GM19099 (cell line): ENCODE results near the gene CRCP.

Experiments
- POLR2A ChIP-seq: IDR thresholded peaks from 3 replicates; pipeline ENCODE4 v1.6.1; 2011; ENCODE audit warnings: low read depth; ENCODE audit not compliant: insufficient read length; ENCODE audit errors: extremely low read depth

The CRCP gene

GRCh38 chr7:66146701-66147100 is 32.1 kb downstream of the CRCP start:
- TF ChIP-seq POLR2A, result no peak

DNA sequence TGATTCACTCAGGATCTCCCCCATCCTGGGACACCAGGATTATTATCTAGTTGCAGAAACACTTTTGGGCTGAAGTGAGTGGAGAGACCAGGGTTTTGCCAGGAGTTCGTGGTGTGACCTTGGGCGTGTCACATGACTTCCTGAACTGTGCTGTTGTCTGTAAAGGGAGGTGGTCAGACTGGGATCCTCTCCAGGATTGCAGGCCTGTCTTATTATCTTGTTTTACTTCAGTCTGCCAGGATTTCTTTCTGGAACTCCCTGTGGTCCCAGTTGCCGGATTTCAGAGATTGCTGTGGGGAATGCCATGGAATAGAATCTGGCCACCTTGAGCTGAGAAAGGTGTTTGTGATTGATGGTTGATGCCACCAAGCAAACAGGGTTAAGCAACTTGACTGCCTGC is 35.8 kb downstream of the CRCP start:
- TF ChIP-seq POLR2A, result no peak

GRCh38 chr7:66152371-66153191 is 37.9 kb downstream of the CRCP start:
- no peak for TF ChIP-seq POLR2A

- TF ChIP-seq POLR2A, result no peak
Observed at GRCh38 chr7:66153691-66154090, 39.0 kb downstream of the CRCP start.

DNA sequence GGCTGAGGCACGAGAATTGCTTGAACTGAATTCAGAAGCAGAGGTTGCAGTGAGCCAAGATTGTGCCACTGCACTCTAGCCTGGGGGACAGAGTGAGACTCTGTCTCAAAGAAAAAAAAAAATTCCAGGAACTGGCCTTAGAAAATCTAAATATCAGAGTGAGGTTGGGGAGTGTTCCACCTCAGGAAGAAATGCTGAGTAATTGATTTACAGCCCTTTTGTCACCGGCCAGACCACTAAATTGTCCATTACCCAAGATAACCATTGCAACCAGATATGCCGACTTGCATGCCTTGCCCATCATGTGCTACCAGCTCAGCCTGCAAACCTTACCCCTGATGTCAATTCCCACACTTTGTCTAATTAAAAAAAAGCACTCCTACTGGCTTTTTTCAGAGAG is 42.4 kb downstream of the CRCP start:
- TF ChIP-seq POLR2A, result no peak

DNA sequence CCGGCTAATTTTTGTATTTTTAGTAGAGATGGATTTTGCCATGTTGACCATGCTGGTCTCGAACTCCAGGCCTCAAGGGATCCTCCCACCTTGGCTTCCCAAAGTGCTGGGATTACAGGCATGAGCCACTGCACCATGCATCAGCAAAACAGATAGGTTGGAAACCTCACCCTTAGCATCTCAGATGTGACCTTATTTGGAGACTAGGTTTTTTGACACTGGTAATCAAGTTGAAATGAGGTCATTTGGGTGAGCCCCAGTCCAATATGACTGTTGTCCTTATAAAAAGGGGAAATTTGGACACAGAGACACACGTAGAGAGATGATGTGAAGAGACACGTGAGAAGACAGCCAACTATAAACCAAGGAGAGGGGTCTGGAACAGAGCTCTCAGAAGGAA is 48.0 kb downstream of the CRCP start:
- TF ChIP-seq POLR2A, result no peak

GRCh38 chr7:66163186-66163610 is 48.6 kb downstream of the CRCP start:
- no peak for TF ChIP-seq POLR2A

DNA sequence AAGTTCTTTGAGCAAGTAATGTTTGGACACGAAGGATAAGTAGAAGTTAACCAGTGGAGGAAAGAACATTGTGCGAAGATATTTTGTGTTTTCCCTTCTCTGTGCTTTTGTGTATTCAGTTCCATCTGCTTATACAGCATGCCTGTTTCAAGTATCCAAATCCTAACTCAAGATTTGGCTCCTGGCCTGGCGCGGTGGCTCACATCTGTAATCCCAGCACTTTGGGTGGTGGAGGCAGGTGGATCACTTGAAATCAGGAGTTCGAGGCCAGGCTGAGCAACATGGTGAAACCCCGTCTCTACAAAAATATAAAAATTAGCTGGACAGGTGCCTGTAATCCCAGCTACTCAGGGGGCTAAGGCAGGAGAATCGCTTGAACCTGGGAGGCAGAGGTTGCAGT is 49.7 kb downstream of the CRCP start:
- no peak for TF ChIP-seq POLR2A

GRCh38 chr7:66167773-66168387 is 53.2 kb downstream of the CRCP start:
- TF ChIP-seq POLR2A, result no peak

DNA sequence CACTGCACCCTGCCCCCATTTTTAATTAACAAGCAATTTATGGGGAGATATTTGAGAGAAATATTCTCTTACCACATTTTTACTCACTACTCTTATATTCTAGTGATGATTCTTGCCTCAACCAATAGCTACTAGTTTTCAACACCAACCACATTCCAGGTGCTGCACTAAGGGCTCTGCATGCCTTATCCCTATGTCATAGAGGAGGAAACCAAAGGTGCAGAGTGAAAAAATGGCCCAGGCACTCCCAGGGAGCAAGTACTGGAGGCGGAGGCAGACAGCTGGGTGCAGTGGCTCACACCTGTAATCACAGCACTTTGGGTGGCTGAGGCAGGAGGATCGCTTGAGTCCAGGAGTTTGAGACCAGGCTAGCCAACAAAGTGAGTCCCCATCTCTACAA is 55.0 kb downstream of the CRCP start:
- TF ChIP-seq POLR2A, result no peak

DNA sequence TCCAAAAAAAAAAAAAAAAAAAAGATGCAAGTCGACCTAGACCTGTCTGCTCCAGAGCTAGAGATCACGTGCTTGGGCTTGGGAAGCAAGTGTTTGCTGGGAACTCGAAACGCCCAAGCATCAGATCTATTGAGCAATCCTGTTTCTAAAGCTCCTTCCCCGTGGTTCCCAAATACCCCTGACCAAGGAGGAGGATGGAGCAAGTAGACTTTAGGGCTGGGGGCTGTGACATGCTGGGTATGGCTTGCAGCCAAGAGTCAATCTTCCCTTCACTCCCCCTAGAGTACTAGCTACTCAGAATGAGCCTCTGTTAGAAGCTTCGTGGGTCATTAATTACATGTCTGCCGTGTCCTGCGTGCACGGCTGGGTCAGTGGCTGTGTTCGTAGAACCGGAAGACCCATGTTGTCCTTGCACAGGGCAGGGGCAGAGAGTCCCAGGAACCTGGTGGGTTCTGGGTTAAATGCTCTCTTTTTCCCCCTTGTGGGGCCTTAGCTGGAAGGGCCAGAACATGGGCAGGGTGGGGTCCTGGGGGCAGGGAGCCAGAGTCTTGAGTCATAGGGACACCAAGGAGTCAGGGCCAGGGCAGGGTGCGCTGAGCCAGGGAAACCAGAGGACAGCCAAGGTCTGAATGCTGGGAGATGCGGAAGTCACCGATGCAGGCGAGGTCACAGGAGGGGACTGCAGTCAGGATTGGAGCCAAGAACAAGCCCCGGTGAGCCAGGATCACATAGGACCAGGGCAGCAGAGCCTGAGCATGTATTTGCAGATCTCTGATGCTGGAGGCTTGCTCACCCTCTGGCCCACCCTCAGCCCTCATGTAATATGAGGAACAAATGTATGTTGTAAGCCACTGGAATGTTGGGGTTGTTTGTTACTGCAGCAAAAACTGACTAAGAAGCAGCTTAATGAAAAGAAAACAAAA is 55.9 kb downstream of the CRCP start:
- TF ChIP-seq POLR2A, result no peak

DNA sequence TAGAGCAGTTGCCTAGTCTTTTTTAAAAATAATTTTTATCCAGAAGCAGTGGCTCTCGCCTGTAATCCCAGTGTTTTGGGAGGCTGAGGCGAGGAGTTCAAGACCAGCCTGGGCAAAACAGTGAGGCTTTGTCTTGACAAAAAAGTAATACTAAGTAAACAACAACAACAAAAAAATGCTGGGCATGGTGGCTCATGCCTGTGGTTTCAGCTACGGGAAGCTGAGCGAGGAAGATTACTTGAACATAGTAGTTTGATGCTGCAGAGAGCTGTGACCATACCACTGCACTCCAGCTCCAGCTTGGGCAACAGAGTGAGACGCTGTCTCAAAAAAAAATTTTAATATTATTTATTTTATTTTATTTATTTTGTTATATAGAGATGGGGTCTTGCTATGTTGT is 59.2 kb downstream of the CRCP start:
- no peak for TF ChIP-seq POLR2A

DNA sequence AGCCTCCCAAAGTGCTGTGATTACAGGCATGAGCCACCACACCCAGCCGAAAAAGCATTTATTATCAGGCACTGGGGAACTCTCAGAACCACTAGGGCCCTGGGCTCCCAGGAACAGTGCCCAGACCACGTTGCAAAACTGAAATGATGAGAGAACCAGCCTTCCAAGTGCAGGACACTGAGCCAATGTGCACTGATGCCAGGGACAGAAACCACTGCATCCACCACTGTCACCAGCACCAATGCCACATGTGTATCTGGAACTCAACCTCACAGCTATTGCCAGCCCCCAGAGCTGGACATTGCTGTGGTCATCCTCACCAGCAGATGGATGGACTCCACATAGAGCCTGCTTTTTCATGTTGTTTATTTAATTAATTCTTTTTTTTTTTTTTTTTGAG is 62.3 kb downstream of the CRCP start:
- no peak for TF ChIP-seq POLR2A

DNA sequence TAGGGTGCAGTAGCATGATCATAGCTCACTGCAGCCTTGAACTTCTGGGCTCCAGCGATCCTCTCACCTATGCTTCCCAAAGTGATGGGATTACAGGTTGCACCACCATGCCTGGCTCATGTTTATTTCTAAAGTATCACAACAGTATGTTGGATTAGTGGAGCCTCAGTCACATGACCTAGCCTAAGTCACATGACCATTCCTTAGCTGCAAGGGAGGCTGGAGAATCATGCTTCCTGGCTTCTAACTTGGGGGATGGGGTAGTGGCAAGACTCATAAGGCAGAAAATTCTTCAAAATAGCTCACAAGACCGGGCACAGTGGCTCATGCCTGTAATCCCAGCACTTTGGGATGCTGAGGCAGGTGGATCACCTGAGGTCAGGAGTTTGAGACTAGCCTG is 63.6 kb downstream of the CRCP start:
- TF ChIP-seq POLR2A, result no peak

- TF ChIP-seq POLR2A, result no peak
Observed at GRCh38 chr7:66181329-66181728, 66.7 kb downstream of the CRCP start.

DNA sequence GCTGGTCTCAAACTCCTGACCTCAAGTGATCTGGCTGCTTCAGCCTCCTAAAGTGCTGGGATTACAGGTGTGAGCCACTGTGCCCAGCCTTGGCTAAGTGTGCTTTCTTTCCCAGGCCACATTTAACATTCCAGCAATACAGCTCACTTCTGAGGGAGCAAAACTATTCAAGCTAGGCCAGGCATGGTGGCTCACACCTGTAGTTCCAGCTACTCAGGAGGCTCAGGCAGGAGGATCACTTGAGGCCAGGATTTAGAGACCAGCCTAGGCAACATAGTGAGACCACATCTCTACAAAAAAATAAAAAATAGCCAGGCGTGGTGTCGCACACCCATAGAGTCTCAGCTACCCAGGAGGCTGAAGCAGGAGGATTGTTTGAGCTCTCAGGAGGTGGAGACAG is 67.2 kb downstream of the CRCP start:
- TF ChIP-seq POLR2A, result no peak

DNA sequence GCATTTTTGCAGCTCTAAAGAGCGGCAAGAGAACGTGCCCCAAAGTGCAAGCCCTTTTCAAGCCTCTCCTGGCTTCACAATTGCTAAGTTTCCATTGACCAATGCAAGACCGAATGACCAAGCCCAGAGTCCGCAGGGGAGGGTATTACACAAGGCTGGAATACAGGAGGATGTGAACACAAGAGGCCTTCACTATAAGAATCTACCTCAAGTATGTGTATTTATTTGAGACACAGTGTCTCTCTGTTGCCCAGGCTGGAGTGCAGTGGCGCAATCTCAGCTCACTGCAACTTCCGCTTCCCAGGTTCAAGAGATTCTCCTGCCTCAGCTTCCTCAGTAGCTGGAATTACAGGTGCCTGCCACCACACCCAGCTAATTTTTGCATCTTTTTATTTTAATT is 68.3 kb downstream of the CRCP start:
- TF ChIP-seq POLR2A, result no peak
